ENCODE results near the gene PLEKHG2. TPM values are rescaled to one million over a fixed set of nuclear protein-coding genes. Genes with fewer than 3 reads are reported as not detected.

The PLEKHG2 gene
- total RNA-seq, 1 donor = 25.0 TPM

GRCh38 chr19:39411081-39411831, 1.2 kb upstream of the PLEKHG2 start:
- TF ChIP-seq CTCF (IDR thresholded peaks at IDR 0.05; ENCODE audit: insufficient read depth, low read depth, low read length) = no peak
- peak overlapping the region; percentile 36 for H3K4me3 ChIP-seq (ENCODE audit: low read depth, low read length)
- DNase-seq (ENCODE audit: low read depth) = peak; percentile 76

GRCh38 chr19:39411832-39412099, 703 bp upstream of the PLEKHG2 start:
- TF ChIP-seq CTCF (IDR thresholded peaks at IDR 0.05; ENCODE audit: insufficient read depth, low read depth, low read length) = peak; percentile 93
- H3K4me3 ChIP-seq (ENCODE audit: low read depth, low read length) = peak overlapping the region; percentile 36
- DNase-seq (ENCODE audit: low read depth) = peak; percentile 95

GRCh38 chr19:39412867-39413271, 400 bp downstream of the PLEKHG2 start:
- no peak for TF ChIP-seq CTCF (IDR thresholded peaks at IDR 0.05; ENCODE audit: insufficient read depth, low read depth, low read length)
- DNase-seq (ENCODE audit: low read depth) = no peak
- H3K4me3 ChIP-seq (ENCODE audit: low read depth, low read length) = peak overlapping the region; percentile 94

- TF ChIP-seq CTCF (IDR thresholded peaks at IDR 0.05; ENCODE audit: insufficient read depth, low read depth, low read length) = no peak
- H3K4me3 ChIP-seq (ENCODE audit: low read depth, low read length) = peak overlapping the region; percentile 94
- DNase-seq (ENCODE audit: low read depth) = peak; percentile 70
Measured at GRCh38 chr19:39413272-39413910, 922 bp downstream of the PLEKHG2 start.

GRCh38 chr19:39413911-39414608, 1.6 kb downstream of the PLEKHG2 start:
- peak overlapping the region; percentile 94 for H3K4me3 ChIP-seq (ENCODE audit: low read depth, low read length)
- peak; percentile 22 for TF ChIP-seq CTCF (IDR thresholded peaks at IDR 0.05; ENCODE audit: insufficient read depth, low read depth, low read length)
- peak; percentile 49 for DNase-seq (ENCODE audit: low read depth)

- no peak for DNase-seq (ENCODE audit: low read depth)
- H3K4me3 ChIP-seq (ENCODE audit: low read depth, low read length) = peak overlapping the region; percentile 94
- no peak for TF ChIP-seq CTCF (IDR thresholded peaks at IDR 0.05; ENCODE audit: insufficient read depth, low read depth, low read length)
Measured at GRCh38 chr19:39415111-39416046, 2.9 kb downstream of the PLEKHG2 start.
